HEK293T (cell line): ENCODE data around the gene MOV10.

Source experiments
- BHLHE40 ChIP-seq: fragments of 450-650 bp; IDR thresholded peaks from 2 replicates; pipeline ENCODE4 v1.6.1; 2016; ENCODE audit warnings: mild to moderate bottlenecking, moderate library complexity, borderline replicate concordance
- FOXK2 ChIP-seq: fragments of 450-650 bp; IDR thresholded peaks from 2 replicates; pipeline ENCODE4 v1.6.1; 2016; ENCODE audit warnings: mild to moderate bottlenecking
- FOXM1 ChIP-seq: fragments of 450-650 bp; IDR thresholded peaks from 2 replicates; pipeline ENCODE4 v1.6.1; 2017; ENCODE audit warnings: mild to moderate bottlenecking, borderline replicate concordance
- HDGF ChIP-seq: fragments of 450-650 bp; IDR thresholded peaks from 2 replicates; pipeline ENCODE4 v1.6.1; 2017; ENCODE audit warnings: antibody characterized with exemption, borderline replicate concordance
- LEF1 ChIP-seq: fragments of 450-650 bp; IDR thresholded peaks from 2 replicates; pipeline ENCODE4 v1.6.1; 2017; ENCODE audit warnings: mild to moderate bottlenecking, borderline replicate concordance
- SP1 ChIP-seq: fragments of 450-650 bp; IDR thresholded peaks from 2 replicates; pipeline ENCODE4 v1.6.1; 2017
- SUZ12 ChIP-seq: fragments of 450-650 bp; IDR thresholded peaks from 2 replicates; pipeline ENCODE4 v1.6.1; 2016; ENCODE audit warnings: mild to moderate bottlenecking
- TARDBP ChIP-seq: fragments of 450-650 bp; IDR thresholded peaks from 2 replicates; pipeline ENCODE4 v1.6.1; 2016

DNA sequence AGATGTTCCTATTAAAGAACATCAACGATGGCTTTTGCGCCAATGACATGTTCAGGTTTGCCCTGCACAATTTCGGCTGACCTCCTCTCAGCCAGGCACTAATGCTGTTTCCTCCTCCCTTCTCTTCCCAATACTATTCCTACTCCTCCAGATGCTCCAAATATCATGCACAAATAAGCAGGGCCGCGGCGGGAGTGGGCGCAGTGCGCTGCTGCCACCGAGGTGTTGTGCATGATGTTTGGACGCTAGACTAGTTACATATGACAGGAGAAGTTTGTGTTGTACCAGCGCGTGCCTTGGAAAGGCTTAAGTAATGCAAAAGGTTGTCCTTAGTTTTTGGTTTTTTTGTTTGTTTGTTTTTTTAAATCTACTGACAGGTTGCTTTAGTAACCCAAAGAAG, 73.9 kb downstream of the MOV10 start:
- no peak for TF ChIP-seq SUZ12
- TF ChIP-seq BHLHE40, result no peak
- TF ChIP-seq SP1, result no peak
- no peak for TF ChIP-seq FOXM1
- no peak for TF ChIP-seq TARDBP
- TF ChIP-seq LEF1, result no peak
- TF ChIP-seq FOXK2, result no peak
- TF ChIP-seq HDGF, result no peak
